CD4-positive, alpha-beta T cell treated with Interleukin-15 for 1 hour (primary cell): ENCODE data around the gene LLPH.
"Not testable (repeated sequence)": the region's sequence is repeated elsewhere in the genome, so short reads cannot be mapped to it uniquely, and the experiment has no call there.

ENCODE experiments used
- DNase-seq: peaks from one replicate; pipeline ENCODE4 v3.0.0-alpha.2; 2020

LLPH gene

DNA sequence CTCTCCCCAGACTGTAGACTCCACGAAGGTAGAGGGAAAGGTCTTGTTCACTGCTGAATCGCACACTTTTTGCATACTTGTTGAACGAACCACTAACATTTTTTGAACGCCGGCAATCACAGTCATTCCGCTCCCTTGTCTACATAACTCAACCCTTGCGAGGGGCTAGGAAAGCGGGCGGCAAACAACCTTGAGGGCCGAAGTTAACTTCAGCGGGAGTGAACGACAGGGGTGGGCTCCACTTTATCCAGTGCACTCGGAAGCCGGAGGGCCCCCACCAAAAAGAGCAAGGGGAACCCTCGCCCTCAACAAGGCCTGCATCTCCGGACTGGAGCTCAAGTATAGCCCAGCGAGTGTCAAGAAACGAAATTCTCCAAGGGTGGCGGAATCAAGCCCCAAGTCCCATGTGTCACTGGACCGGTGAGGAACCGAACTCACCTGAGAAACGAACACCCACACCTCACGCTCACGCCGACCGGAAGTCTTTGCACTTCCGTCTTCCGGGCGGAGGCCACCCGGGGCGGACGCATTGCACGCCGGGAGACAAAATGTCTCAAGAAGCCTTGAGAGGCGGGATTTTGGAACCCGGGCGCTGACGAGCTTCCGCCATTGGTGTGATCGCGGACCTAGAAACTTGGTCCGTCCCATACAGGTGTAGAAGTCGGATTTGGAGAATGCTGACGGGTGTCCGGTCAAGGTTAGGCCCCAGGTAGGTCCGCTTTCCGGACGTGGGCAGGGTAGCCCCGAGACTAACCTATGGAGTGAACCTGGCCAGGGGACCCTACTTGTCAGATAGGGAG is at the start of gene LLPH:
Gene LLPH, minus strand, starts transcription at position 484 of the 800 bp plus-strand sequence. CDS start 1,644 bp downstream, outside the sequence.
- peak; percentile 89 for DNase-seq

DNA sequence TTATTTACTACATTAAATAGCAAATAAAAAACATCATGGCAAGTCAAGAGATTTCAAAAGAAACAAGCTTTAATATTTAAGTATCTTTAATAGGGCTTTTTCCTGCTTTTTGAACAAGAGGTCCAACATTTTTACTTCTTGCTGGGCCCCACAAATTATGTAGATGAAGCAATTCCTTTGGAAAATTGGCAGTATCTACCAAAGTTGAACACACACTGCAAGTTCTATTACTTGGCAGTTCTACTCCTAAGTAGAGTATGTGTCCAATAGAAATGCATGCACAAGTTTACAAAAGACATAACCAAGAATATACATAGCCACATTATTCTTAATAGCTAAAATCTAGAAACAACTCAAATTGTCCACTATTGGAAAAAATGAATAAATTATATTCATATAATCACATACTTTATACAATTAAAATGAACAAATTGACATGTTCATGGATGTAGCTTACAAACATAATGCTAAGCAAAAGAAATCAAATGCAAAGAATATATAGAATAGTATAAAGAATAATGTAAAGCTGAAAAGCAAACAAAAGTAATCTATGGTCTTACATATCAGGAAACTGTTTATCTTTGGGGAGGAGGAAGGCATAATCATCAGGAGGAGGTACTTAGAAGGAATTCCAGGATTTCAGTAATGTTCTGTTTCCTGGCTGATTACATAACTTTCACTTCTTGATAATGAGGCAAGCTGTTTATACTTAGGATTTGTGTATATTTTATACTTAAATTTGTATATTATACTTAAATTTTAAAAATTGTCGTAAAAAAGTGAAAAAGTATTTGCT is 45.8 kb upstream of the LLPH start:
- no peak for DNase-seq

DNA sequence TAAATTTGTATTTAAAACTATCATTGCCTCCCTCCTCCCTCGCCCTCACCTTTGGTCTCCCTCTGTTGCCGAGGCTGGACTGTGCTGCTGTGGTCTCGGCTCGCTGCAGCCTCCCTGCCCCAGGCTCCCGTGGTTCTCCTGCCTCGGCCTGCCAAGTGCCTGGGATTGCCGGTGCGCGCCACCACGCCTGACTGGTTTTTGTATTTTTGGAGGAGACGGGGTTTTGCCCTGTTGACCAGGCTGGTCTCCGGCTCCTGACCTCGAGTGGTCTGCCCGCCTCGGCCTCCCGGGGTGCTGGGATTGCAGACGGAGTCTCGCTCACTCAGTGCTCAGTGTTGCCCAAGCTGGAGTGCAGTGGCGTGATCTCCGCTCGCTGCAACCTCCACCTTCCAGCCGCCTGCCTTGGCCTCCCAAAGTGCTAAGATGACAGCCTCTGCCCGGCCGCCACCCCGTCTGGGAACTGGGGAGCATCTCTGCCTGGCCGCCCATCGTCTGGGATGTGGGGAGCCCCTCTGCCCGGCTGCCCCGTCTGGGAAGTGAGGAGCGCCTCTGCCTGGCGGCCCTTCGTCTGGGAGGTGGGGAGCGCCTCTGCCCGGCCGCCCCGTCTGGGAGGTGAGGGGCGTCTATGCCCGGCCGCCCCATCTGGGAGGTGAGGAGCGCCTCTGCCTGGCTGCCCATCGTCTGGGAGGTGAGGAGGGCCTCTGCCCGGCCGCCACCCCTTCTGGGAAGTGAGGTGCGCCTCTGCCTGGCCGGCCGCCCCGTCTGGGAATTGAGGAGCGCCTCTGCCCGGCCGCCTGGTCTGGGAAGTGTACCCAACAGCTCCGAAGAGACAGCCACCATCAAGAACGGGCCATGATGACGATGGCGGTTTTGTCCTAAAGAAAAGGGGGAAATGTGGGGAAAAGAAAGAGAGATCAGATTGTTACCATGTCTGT is 44.1 kb upstream of the LLPH start:
- DNase-seq = not testable (repeated sequence)

DNA sequence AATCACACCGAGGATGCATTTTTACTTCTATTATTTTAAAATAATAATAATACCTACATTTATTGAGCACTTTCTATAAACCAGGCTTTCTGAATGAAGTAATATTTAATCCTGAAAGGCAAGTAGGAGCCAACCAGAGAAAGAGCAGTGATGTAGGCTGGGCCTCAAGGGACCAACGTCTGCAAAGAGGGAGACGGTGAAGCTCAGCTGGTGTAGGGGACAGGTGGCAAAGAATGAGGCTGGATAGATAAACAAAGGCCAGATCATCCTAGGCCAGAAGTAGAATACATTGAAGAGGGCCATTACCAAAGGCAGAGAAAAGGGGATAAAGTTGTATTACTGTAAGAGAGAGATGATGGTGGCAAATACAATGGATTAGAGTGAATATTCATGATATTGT is 40.1 kb upstream of the LLPH start:
- DNase-seq = no peak

DNA sequence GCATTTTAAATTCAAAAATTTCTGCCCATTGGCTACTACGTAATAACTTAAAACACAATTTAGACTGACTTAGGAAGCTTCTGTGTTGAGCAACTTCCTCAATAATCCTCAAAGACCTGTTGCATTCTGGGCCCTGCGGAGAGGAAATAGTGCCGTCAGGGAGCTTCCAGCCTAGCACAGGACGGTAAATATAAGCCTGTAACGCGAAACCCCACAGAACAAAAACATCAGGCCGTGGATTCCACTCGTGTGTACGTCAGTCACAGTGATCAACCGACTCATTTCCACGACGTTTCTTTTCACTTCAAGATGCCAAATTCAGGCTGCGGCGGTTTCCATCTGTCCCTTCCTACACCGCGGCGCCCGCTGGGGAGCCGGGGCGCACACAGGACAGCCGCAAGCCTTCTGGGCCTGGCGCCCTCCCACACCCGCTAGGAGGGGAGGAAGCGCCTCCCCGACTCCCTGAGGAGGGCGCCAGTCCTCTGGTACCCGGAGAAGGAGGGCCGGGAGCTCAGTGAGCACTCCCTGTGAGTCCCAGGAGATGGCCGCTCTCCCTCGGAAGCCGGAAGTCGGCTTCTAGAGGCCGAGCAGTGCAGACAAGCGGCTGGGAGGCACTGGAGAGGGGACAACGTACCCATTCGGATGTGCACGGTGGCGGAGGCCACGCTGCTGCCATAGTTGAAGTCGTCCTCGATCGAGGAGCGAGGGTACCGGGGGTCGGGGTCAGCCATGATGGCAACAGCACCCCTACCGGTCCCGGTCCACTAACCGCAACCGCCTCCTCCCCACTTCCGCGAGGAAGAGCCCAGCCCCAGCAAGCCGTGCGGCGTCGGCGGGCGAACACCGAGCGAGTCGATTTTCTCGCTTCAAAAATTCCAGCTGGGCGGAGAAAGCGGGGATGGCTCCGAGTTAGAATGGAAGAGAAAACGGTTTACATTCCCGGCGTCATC is 38.9 kb upstream of the LLPH start, which contains the start of gene TMBIM4:
Gene TMBIM4, minus strand, starts transcription at position 776 of the 950 bp plus-strand sequence. Its CDS starts 45 bp downstream, at position 731.
- DNase-seq = peak; percentile 87

DNA sequence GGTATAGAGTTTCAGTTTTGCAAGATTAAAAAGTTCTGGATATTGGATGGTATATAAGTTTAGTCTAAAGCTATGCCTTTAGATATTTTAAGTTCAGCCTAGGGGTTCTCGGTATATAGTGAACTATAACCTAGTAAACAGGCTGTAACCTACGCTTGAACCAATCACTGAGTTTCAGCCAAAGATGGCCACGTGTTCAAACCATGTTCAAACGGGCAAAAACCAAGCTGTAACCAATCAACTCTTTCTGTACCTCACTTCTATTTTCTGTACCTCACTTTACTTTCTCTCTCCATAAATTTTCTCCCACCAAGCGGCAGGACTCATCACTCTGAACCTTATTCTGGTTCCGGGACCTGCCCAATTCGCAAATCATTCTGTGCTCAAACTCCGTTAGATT is 37.9 kb upstream of the LLPH start:
- DNase-seq = no peak

DNA sequence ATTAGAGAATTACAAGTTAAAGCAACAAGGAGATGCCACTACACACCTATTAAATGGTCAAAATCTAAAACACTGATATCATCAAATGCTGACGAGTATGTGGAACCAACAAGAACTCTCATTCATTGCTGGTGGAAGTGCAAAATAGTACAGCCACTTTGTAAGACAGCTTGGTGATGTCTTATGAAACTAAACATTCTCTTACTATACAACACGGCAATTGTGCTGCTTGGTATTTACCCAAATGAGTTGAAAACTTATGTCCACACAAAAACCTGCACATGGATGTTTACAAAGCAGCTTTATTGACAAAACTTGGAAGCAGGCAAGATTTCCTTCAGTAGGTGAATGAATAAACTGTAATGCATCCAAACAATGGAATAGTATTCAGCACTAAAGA is 36.0 kb upstream of the LLPH start:
- no peak for DNase-seq

DNA sequence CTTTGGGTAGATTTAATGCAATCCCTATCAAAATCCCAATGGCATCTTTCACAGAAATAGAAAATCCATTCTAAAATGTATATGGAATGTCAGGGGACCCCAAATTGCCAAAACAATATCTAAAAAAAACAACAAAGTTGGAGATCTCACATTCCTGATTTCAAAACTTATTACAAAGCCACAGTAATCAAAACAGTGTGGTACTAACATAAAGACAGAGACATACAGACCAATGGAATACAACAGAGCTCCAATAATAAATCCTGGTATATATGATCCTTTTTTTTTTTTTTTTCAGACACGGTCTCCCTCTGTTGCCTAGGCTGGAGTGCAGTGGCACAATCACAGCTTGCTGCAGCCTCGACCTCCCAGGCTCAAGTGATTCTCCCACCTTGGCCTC is 34.6 kb upstream of the LLPH start:
- no peak for DNase-seq

DNA sequence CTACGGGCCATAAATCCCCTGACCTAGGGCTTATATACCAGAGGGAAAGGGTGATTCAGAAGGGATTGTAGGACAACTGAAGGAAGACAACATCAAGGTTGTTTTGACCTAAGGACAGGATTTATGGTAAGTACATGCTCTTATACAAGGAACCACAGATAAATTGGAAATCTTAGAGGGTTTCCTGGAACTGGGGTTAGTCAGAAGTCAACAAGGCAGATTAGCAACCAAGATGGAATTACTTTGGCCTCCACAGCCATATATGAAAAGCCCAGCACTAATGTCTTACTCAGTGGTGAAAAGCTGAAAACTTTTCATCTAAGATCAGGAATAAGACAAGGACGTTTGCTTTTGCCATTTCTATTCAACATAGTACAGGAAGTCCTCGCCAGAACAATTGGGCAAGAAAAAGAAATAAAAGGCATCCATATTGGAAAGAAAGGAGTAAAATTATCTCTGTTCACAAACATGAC is 33.8 kb upstream of the LLPH start:
- DNase-seq = no peak

DNA sequence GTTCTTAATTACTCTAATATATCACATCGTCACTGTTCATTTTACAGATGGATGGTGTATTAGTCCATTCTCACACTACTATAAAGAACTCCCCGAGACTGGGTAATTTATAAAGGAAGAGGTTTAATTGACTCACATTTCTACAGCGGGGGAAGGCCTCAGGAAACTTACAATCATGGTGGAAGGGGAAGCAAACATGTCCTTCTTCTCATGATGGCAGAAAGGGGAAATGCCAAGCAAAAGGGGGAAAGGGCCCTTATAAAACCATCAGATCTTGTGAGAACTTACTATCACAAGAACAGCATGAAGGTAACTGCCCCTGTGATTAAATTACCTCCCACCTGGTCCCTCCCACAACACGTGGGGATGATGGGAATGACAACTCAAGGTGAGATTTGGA is 32.7 kb upstream of the LLPH start:
- DNase-seq = no peak

DNA sequence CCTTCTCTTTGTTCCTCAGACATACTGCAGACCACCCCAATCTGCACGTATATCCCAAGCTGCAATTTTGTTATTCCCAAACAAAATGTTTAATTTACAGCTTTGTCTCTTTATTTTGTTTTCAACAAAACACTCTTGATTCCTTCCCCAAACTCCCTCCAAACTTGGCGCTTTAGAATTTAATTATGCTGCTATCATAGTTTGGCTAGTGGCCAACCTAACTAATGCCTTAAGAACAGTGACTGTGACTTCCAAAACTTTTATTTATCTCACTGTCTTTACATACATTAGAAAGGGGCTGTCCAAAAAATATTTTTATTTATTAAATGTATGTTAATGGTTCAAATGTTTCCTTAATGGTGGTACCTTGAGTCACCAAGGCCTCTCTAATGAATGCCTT is 32.2 kb upstream of the LLPH start:
- no peak for DNase-seq

DNA sequence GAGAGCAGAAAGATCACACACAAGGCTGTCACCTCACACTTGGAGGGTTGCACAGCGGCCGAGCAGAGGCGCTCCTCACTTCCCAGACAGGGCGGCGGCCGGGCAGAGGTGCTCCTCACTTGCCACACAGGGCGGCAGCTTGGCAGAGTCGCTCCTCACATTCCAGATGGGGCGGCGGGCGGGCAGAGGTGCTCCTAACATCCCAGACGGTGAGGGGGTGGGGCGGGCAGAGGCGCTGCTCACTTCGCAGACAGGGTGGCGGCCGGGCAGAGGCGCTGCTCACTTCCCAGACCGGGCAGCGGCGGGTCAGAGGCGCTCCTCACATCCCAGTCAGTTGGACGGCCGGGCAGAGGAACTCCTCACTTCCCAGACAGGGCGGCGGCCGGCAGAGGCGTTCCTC is 30.2 kb upstream of the LLPH start:
- DNase-seq = no peak

DNA sequence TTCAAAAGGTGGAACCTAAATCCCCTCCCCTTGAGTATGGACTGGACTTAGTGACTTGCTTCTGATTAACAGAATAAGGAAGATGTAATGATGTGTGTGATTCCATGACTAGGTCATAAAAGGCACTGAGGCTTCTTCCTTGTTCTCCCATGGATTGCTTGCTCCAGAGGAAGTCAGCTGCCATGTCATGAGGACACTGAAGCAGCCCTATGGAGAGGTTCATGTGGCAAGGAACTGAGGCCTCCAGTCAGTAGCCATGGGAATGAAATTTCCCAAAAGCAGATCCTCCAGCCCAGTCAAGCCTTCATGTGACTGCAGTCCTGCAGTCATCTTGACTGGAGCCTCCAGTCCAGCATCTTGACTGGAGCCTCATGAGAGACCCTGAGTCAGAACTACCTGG is 28.6 kb upstream of the LLPH start:
- no peak for DNase-seq

DNA sequence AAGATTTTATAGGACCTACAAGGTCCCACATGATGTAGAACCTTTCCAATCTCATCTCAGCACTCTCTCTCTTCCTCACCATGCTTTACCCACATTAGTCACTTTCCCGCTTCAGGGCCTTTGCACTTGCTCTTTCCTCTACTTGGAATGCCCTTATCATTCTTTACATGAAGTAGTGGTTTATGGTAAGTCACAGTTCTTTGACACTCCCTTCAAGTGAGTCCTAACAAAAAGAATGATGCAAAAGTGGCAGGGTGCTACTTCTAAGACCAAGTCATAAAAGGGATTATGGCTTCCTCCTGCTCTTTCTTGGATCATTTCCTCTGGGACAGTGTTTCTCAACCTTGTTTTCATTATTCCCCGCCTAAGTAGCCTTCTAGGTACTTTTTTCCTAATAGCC is 26.1 kb upstream of the LLPH start:
- no peak for DNase-seq

DNA sequence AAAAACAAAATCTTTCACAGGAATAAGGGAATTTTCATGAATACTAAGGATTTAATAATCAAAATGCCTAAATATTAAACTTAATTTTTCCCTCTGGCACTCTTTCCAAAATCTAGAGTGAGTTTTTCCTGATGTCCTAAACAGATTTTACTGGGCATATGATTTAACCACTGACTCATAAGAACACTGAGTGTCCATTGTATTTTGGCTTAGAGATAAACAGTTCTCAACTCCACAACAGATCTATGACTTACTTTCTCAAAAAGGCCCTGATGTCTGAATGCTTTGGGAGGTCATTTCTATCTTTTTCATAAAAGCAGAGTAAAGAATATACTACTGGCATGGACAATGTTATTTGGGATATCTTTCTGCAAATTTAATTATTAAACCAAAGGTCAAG is 24.2 kb upstream of the LLPH start:
- no peak for DNase-seq

DNA sequence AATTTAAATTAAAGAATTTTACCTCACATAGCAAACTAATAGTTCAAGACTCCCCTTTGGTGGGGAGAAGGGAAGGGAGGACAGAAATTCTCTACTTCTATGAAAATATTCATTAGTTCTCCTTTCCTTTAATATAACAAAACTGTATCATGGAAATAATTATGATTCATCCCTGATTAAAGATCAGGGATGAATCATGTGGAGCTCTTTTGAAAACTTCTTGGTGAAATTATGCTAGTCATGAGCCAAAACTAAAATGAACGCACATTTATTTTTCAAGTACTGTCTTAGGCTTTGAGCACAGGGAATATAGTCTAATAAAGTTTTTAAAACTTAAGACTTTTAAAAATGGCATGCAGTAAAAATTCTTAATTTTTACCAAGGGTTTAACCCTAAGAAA is 22.2 kb upstream of the LLPH start:
- DNase-seq = no peak

DNA sequence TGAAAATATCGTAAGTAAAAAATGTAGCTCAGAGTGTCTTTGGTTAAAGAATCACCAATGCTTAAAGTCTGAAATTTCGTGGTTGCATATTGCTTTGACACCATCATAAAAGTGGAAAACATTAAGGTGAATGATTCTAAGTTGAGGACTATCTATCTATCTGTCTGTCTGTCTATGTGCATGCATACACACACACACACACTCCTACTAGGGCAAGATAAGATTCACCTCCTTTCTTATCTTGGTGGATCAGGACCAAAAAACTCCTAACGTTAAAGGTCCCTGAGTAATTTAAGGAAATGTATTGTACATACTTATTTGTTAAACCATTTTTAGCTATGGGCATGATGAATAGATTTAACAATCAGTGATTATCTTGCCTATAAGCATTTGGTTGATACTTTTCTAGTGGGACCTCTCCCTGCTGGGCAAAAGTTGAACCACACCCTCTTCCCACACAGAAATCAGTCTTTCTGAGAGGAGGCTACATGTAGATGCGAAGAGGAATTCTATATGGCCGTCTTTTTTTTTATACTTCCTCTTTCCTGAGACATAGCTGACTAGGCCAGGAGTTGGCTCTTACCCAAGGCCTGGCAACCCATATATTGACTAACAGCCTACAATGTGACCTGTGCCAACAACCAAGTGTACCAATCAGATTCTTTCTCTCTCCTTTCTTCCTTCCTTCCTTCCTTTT is 19.3 kb upstream of the LLPH start:
- DNase-seq = peak; percentile 55

DNA sequence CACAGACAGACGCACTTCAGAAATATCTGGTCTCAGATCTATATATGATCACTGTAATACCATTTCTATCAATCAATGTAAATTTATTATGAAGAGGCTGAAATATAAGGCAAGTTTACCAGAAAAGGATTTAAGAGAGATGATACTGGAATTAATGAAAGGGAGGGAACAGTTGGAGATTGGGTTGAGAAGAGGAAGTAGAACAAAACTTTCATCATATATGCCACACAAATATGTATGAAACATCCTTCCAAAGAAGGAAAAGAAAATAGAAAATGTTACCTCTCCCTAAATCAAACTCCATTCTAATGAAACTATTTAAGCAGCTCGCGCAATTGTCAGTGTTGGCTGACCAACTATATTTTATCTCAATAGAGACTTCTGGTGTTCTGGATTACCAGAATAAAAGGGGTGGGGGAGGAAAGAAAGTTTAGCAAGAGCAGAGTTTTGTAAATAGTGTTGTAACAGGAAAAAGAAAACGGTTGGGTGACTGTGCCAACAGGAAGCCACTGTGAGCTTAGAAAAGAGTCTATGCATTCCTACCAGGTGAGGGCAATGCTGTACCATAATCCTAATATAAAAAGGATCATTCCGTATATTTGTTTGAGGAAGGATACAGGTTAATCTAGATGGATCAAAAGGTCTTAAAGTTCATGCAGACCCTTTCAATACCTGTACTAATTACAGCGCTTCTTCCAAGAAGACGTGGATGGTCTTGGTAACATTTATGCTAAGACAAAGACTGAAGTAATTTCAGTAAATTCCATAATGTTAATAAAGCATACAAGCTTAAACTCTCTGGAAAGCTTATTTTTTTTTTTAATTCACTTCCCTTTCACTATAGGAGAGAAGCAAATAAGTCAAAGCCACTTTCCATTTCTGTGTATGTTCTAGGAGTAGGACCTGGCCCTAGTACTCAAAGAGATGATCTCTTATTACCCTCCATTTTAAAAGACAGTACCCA is 14.5 kb upstream of the LLPH start:
- DNase-seq = no peak

DNA sequence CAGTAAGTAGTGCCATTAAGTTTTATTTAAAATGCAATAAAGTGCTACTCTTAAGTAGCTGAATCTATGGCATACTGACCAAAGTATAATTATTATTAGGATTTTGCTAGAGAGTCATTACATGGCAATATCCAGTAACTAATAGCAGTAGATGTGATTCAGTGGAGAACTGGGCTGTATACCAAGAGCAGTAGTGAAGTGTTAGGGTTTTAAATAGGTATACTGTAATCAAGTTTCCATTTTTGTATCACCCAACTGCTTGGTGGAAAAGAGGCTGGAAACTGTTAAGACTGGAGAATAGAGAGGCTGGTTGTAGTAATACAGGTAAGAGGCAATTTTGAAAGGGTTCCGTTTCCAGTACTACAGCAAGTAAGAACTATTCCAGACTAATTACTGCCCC is 13.3 kb upstream of the LLPH start:
- no peak for DNase-seq

DNA sequence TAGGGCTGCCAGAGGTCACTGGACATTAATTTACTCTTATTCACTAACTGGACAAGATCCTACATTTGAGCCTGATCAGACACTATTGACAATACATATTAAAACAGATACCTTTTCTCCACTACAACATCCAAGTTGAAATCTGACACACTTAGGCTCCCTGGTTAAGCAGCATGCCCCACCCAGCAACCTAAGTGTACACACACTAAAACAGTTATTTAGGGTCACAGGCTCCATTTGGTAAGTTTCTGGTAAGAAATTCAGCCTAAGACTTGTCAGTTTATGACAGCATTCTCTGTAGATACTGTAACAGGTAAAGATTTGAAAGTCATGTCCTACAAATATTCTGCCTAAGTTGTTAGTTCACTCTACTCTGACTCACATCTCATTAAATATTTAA is 12.3 kb upstream of the LLPH start:
- DNase-seq = no peak
